ENCODE measurements around the gene STPG4.
"Not testable (repeated sequence)": the region's sequence is repeated elsewhere in the genome, so short reads cannot be mapped to it uniquely, and the experiment has no call there.

Gene STPG4

DNA sequence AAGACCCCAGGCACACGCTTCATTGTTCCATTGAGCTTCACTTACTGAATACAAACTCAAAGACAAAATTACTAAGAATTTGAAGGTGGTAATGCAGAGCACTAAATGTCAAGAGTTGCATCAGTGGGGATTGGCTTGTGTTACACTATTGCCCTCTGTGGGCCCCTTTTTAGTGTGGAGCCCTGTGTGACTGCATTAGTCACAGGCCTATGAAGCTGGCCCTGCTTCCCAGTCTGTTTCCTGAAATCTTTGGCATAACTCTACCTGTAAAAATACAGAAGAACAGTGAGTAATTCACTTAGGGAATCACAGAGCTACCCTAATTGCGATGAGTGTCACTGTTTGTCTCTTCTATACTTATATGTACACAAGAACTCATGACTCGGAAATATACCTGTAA is 40.0 kb upstream of the STPG4 start:
- peak overlapping the region; percentile 27; the same call in 1 of the 2 replicates for H3K27ac ChIP-seq
- TF ChIP-seq, protein P1, sequence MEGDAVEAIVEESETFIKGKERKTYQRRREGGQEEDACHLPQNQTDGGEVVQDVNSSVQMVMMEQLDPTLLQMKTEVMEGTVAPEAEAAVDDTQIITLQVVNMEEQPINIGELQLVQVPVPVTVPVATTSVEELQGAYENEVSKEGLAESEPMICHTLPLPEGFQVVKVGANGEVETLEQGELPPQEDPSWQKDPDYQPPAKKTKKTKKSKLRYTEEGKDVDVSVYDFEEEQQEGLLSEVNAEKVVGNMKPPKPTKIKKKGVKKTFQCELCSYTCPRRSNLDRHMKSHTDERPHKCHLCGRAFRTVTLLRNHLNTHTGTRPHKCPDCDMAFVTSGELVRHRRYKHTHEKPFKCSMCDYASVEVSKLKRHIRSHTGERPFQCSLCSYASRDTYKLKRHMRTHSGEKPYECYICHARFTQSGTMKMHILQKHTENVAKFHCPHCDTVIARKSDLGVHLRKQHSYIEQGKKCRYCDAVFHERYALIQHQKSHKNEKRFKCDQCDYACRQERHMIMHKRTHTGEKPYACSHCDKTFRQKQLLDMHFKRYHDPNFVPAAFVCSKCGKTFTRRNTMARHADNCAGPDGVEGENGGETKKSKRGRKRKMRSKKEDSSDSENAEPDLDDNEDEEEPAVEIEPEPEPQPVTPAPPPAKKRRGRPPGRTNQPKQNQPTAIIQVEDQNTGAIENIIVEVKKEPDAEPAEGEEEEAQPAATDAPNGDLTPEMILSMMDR (conservative IDR thresholded peaks at IDR 0.05), result no peak

- TF ChIP-seq, protein P1 (conservative IDR thresholded peaks at IDR 0.05), result no peak
- peak overlapping the region; percentile 27; the same call in 1 of the 2 replicates for H3K27ac ChIP-seq
Measured at GRCh38 chr2:47194410-47194809, 39.3 kb upstream of the STPG4 start.

DNA sequence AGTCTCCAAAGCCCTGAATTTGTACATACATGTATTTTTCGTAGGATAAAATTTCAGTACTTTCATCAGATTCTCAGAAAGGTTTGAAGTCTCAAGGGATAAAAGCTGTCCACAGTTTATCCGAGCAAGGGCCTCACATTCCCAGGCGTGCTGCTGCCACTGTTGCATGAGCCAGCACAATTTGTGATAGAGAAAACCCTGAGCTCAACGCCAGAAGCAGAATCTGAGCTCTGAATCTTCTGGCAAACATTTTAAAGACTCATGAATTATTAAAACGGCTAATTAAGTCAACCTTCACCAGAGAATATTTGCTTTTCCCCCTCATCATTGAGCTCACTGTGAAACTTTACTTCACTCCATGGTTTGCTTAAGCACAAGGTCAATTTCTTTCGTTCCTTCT is 38.5 kb upstream of the STPG4 start:
- TF ChIP-seq, protein P1 (conservative IDR thresholded peaks at IDR 0.05), result no peak
- no peak overlapping the region; the same call in 1 of the 2 replicates for H3K27ac ChIP-seq

GRCh38 chr2:47190188-47190881 is 35.2 kb upstream of the STPG4 start:
- TF ChIP-seq, protein P1 (conservative IDR thresholded peaks at IDR 0.05), result no peak
- H3K27ac ChIP-seq, result no peak overlapping the region

- TF ChIP-seq, protein P1 (conservative IDR thresholded peaks at IDR 0.05), result no peak
- no peak overlapping the region for H3K27ac ChIP-seq
Measured at GRCh38 chr2:47189635-47190034, 34.5 kb upstream of the STPG4 start.

GRCh38 chr2:47187069-47187468 is 32.0 kb upstream of the STPG4 start:
- TF ChIP-seq, protein P1 (conservative IDR thresholded peaks at IDR 0.05), result no peak

DNA sequence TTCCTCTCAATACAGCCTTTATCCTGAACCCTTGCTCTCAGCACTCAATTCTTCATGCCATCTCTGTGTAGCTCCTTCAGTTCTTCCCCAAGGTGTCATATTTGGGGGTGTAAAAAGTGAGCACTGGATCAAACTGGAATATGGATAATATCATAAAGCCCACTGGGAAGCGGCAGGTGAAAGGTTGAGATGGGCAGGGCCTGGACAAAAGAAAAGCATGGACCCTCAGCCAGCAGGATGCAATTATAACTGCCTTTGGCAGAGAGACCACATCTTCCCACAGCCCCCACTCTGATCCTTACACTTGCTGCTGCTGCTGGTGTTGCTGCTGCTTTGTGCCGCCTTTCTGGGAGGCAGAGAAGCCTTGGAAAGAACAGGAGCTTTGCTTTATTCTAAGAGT is 31.2 kb upstream of the STPG4 start:
- TF ChIP-seq, protein P1 (conservative IDR thresholded peaks at IDR 0.05), result no peak
- no peak overlapping the region for H3K27ac ChIP-seq

More at GRCh38 chr2:47187069-47187468, 32.0 kb upstream of the STPG4 start:
- no peak overlapping the region for H3K27ac ChIP-seq

DNA sequence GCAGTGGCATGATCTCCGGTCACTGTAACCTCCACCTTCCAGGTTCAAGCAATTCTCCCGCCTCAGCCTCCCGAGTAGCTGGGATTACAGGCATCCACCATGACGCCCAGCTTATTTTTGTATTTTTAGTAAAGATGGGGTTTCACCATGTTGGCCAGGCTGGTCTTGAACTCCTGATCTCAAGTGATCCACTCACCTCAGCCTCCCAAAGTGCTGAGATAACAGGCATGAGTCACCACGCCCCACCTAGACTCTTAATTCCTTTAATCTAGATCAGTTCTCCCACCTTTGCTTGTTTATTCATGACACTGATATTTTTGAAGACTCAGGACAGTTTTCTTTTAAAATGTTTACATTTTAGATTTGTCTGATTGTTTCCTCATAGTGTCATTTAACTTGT is 30.0 kb upstream of the STPG4 start:
- H3K27ac ChIP-seq, result not testable (repeated sequence)
